ENCODE data around the gene HOPX.
A peak's percentile ranks its signal among the peaks of the same experiment; 100 is the strongest.

HOPX gene

DNA sequence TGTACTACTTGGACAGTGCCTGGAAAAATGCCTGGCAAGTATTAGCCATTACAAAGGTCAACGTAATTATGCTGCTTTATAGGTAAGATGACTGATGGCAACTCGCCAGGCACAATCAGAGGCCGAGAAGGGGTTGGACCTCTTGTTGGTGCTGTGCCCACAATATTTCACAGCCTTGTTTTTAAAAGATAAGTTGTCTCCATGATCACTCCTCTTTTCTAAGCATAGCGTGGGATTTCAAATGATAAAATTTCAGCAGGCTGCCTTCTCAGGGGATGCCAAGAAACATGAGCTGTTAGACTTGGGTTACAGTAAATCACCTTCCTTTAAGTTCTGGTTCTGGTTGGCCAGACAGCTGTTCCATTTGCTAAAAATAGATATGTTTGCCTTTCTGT is 26.9 kb downstream of the HOPX start:
- Mint-ChIP-seq H3K36me3 (ENCODE audit: low read depth) (peaks cover 26% of the 10 kb centered on the region), H3K27ac (peak overlapping the region; percentile 75), H3K4me3 (peak overlapping the region; percentile 93), H3K27me3 (ENCODE audit: low read depth) (peaks cover 20% of the 10 kb centered on the region), H3K9me3 (no peaks in the 10 kb centered on the region), H3K4me1 (ENCODE audit: low read depth) (peaks cover 68% of the 10 kb centered on the region)

DNA sequence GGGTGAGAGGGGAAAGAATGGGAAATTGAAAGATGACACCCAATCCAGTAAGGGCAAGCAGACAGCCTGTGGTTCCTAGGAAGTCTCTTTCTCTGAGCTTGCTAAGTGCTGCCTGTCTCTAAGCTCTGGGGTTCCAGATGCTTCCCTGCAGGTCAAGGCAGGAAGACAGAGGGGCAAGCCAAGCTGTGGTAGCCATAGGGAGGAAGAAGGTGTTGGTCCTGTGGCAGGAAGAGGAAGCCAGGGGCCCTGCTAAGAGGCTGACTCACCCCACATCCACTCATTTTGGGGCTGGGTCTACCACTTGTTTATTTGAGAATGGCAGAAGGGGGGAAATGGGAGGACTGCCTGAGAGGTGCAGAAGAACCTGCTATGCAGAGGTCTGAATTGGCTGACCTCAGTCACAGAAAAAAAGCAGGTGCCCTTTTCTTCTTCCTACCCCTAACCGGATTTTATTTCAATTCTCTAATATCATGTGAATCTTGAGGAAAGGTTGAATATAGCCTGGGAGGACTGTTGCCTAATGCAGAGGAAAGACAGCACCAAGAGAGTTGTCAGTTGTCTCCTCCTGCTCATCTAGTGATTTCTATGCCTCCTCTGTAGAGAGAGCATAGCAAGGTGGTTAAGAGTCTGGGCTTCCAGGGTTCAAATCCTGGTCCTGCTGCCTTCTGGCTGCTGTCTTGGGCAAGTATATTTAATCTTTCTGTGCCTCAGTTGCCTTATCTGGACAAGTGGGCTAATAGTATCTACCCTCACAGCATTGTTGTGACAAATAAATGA is 27.4 kb downstream of the HOPX start:
- Mint-ChIP-seq H3K4me3 (peak overlapping the region; percentile 93), H3K9me3 (peaks cover 3% of the 10 kb centered on the region), H3K4me1 (ENCODE audit: low read depth) (peaks cover 72% of the 10 kb centered on the region), H3K27ac (peak overlapping the region; percentile 79), H3K36me3 (ENCODE audit: low read depth) (peaks cover 30% of the 10 kb centered on the region), H3K27me3 (ENCODE audit: low read depth) (peaks cover 15% of the 10 kb centered on the region)

DNA sequence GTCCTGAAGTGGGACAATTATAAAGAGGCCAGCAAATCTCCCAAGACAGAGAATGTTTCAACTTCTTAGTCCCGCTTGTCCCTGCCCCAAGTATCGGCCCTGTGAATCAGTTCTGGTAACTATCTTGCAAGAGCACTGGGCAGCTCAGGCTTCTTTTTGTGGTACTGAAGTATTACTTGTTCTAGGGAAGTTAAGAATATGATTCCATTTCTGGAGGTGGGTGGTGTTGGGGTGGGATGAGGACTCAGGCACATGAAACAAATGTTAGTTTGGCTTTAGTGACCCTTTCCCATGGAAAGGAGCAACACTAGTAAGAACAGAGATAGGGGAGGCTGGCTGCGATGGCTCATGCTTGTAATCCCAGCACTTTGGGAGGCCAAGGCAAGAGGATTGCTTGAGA is 28.9 kb downstream of the HOPX start:
- Mint-ChIP-seq H3K4me3 (no peak overlapping the region), H3K4me1 (ENCODE audit: low read depth) (peaks cover 72% of the 10 kb centered on the region), H3K27me3 (ENCODE audit: low read depth) (peaks cover under 1% of the 10 kb centered on the region), H3K27ac (peak overlapping the region; percentile 33), H3K9me3 (peaks cover 3% of the 10 kb centered on the region), H3K36me3 (ENCODE audit: low read depth) (peaks cover 39% of the 10 kb centered on the region)

DNA sequence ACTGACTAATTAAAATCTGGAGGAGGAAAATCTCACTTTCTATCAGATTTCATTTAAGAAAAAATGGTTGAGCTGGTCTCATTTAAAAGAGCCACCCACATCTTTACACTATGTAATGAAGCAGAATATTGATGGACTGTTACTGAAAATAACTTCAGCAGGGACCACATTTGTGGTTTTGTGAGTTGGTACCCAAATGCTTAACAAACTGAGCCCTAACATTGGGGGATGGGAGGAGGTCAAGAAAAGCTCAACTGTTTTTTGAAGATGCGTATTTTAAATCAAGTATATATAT is 30.1 kb downstream of the HOPX start:
- H3K27me3 Mint-ChIP-seq (ENCODE audit: low read depth): no peaks in the 10 kb centered on the region
- H3K36me3 Mint-ChIP-seq (ENCODE audit: low read depth): peaks cover 46% of the 10 kb centered on the region
- H3K4me3 Mint-ChIP-seq: peak overlapping the region; percentile 40
- H3K27ac Mint-ChIP-seq: peak overlapping the region; percentile 46
- peaks cover 10% of the 10 kb centered on the region for H3K9me3 Mint-ChIP-seq
- H3K4me1 Mint-ChIP-seq (ENCODE audit: low read depth): peaks cover 70% of the 10 kb centered on the region

DNA sequence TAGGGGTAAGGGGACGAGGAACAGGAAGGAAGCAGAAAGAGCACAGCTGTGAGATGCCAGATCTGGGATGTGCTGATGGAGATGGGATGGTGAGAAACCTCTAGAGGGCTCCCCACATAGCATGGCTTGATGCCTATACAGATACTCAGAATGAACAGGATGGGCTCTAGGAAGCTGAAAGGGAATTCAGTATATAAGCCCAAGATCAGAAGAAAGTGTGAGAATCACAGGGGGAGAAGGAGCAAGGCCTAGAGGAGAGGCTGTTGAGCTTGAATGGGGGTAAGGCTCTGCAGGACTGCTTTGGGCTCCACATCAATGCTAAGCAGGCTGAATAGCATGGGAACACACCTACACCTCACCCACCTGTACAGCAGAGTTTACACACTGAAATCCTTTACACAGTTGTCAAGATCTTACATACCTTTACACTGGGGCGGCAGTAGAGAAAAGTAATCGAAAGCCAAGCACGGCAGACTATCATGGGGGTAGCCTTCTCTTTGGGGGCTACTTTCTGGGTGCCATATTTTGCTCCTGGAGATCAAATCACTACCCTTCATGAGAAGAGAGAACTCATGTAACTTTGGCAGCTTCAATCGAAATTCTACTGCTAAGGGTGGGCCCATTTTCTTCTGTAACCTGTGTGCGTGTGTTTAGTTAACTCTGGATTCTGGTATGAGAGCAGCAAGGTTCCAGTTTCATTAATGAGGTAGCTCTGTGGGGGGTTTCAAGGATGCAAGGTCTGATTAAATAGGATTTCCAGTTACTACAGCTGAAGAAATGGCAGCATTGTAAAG is 30.6 kb downstream of the HOPX start:
- no peaks in the 10 kb centered on the region for H3K27me3 Mint-ChIP-seq (ENCODE audit: low read depth)
- peak overlapping the region; percentile 40 for H3K4me3 Mint-ChIP-seq
- peak overlapping the region; percentile 83 for H3K27ac Mint-ChIP-seq
- H3K4me1 Mint-ChIP-seq (ENCODE audit: low read depth): peaks cover 72% of the 10 kb centered on the region
- peaks cover 48% of the 10 kb centered on the region for H3K36me3 Mint-ChIP-seq (ENCODE audit: low read depth)
- peaks cover 13% of the 10 kb centered on the region for H3K9me3 Mint-ChIP-seq

DNA sequence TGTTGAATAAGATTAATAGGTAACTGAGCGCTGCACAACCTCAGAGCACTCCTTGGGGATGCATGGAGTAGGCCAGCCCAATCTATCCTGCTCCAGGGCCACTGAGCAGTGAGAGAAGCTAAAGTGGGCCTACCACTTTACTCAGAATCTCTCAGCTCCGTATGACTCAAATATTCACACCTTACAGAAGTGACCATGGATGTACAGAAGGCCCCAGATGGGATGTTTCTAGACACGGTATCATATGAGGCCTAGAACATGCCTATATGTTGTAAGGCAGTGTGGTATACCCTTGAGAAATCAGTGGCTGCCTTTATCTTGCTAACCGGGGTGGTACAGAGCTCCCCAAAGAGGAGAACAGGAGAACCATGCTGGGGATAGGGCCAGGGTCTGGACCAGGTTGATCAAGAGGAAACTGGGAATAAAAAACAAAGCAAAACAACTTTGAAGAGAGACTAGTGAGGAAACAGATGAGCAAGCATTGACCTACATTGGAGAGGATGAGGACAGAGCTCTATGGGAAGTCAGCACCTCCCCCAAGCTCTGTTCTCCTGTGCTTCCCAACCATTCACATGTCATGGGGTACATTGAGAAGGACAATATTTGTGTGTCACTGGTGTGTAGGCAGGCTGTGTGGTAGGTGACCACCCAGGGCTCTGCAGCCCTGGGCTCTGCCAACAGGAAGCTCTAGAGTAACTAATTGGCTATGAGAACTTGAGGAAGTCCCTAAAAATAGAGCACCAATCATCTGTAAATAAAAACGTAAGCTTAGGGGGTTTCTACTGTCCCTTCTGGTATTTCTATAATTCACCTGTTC is 31.4 kb downstream of the HOPX start:
- Mint-ChIP-seq H3K4me3 (peak overlapping the region; percentile 46), H3K4me1 (ENCODE audit: low read depth) (peaks cover 65% of the 10 kb centered on the region), H3K27me3 (ENCODE audit: low read depth) (no peaks in the 10 kb centered on the region), H3K9me3 (peaks cover 13% of the 10 kb centered on the region), H3K36me3 (ENCODE audit: low read depth) (peaks cover 44% of the 10 kb centered on the region), H3K27ac (peak overlapping the region; percentile 83)

DNA sequence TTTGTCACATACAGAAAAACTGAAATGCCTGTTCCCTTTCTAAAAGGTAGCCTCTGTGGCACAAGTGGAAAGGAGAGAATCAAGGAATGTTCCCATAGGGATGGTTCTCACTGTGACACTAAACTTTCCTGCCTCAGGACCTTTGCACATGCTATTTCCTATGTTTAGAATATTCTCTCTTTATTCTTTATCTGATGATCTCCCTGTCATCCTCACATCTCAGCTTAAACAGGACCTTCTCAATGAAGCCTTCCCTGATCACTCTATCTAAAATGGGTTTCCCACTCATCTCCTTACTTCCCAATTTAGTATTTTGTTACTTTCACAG is 32.3 kb downstream of the HOPX start:
- no peaks in the 10 kb centered on the region for H3K27me3 Mint-ChIP-seq (ENCODE audit: low read depth)
- H3K4me1 Mint-ChIP-seq (ENCODE audit: low read depth): peaks cover 58% of the 10 kb centered on the region
- peak overlapping the region; percentile 3 for H3K4me3 Mint-ChIP-seq
- H3K36me3 Mint-ChIP-seq (ENCODE audit: low read depth): peaks cover 44% of the 10 kb centered on the region
- peaks cover 13% of the 10 kb centered on the region for H3K9me3 Mint-ChIP-seq
- H3K27ac Mint-ChIP-seq: peak overlapping the region; percentile 80

DNA sequence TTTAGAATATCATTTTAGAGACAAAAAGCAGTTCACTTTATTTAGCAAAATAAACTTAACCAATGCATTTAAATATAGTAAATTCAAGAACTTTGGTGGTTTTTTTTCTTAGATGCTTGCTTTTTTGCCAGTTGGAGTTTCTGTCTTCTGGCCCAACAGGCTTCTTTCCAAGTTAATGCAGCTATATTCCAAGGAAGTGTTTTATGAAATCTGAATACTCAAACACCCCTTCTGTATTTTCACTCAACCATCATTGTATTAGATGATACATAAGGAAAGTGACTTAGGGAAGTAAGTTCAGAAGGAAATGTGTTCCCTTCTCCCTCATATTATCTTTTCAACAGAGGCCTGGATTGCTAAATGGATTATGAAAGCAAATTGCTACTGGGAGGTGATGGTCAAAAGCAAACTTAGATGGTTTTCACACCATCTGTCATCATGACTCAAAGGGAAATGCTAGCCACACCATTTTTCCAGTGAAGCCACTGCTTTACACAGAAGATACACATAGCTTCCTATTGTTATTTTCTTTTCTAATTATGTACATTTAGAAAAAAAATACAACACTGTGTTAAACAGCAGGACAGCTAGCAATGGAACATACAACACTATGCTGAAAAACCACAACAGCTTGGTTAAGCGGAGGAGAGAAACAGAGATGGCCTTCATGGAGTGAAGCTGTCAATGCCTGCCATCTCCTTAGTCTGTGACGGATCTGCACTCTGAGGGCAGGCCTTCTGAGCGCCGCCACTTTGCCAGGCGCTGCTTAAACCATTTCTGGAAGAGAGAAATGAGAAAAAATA is 32.9 kb downstream of the HOPX start:
- Mint-ChIP-seq H3K27ac (peak overlapping the region; percentile 80), H3K9me3 (peaks cover 13% of the 10 kb centered on the region), H3K4me1 (ENCODE audit: low read depth) (peaks cover 52% of the 10 kb centered on the region), H3K4me3 (peak overlapping the region; percentile 51), H3K36me3 (ENCODE audit: low read depth) (peaks cover 44% of the 10 kb centered on the region), H3K27me3 (ENCODE audit: low read depth) (no peaks in the 10 kb centered on the region)

DNA sequence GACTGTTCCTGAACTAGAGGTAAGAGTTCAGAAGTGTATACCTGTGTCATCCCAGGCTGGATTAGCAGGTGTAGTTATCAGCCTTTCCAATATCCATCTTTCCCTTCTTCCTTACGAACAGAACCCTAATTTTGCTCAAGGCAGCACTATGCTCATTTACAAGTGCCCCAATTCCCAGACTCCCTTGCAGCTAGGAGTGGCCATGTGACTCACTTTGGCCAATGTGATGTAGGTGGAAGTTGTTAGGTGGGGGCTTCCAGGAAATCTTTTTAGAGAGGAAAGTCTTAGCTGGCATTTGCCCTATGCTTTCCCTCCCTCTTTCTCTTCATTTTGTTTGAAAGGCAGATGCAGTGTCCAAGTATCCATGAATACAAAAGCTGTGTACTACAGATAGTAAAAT is 34.8 kb downstream of the HOPX start:
- peaks cover 44% of the 10 kb centered on the region for H3K4me1 Mint-ChIP-seq (ENCODE audit: low read depth)
- H3K36me3 Mint-ChIP-seq (ENCODE audit: low read depth): peaks cover 39% of the 10 kb centered on the region
- peaks cover 13% of the 10 kb centered on the region for H3K9me3 Mint-ChIP-seq
- no peak overlapping the region for H3K4me3 Mint-ChIP-seq
- H3K27me3 Mint-ChIP-seq (ENCODE audit: low read depth): no peaks in the 10 kb centered on the region
- no peak overlapping the region for H3K27ac Mint-ChIP-seq

DNA sequence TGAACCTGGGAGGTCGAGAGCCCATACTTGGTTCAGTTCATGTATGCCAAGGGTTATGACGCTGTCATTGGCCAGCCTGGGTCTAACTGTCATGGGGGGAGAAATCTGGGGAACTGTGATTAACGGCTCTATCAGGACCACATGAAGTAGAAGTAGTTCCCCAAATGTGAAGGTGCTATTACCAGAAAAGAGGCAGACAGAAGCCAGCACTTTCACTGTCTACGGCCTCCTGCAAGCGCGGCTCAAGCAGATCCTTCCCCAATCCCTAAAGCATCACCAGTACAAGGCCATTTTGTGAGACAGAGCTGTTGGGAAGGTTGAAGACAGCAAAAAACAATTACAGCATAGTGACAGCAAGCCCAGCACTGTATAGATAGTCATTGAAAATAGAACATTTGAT is 37.5 kb downstream of the HOPX start:
- Mint-ChIP-seq H3K9me3 (peaks cover 9% of the 10 kb centered on the region), H3K27ac (no peak overlapping the region), H3K4me1 (ENCODE audit: low read depth) (peaks cover 34% of the 10 kb centered on the region), H3K4me3 (no peak overlapping the region), H3K36me3 (ENCODE audit: low read depth) (peaks cover 22% of the 10 kb centered on the region), H3K27me3 (ENCODE audit: low read depth) (no peaks in the 10 kb centered on the region)

DNA sequence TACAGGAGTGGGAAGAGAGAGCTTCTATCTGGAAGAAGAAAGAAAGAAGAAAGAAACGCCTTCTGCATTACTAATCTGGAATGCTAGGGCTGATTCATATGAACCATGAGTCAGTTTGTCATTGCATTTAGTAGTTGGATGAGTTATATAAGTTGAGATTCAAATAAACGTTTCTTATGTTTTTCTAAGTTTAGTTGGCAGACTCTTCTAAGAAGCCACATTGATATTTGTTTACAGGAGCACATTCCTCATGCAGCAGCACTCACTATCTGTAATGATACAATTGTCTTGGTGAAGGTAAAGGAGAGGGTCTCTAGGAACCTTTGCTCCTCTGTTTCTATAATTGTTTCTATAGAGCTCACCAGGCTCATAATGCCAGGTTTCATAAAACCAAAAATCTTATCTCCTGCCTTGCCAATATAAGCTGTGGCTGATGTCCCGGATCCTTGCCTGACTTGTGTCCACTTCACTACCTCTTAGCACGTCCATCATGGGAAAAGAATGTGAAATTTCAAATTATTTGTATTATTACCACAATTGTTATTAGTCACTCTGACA is 39.5 kb downstream of the HOPX start:
- Mint-ChIP-seq H3K36me3 (ENCODE audit: low read depth) (peaks cover 10% of the 10 kb centered on the region), H3K4me3 (no peak overlapping the region), H3K4me1 (ENCODE audit: low read depth) (peaks cover 25% of the 10 kb centered on the region), H3K9me3 (peaks cover 8% of the 10 kb centered on the region), H3K27me3 (ENCODE audit: low read depth) (no peaks in the 10 kb centered on the region), H3K27ac (no peak overlapping the region)

DNA sequence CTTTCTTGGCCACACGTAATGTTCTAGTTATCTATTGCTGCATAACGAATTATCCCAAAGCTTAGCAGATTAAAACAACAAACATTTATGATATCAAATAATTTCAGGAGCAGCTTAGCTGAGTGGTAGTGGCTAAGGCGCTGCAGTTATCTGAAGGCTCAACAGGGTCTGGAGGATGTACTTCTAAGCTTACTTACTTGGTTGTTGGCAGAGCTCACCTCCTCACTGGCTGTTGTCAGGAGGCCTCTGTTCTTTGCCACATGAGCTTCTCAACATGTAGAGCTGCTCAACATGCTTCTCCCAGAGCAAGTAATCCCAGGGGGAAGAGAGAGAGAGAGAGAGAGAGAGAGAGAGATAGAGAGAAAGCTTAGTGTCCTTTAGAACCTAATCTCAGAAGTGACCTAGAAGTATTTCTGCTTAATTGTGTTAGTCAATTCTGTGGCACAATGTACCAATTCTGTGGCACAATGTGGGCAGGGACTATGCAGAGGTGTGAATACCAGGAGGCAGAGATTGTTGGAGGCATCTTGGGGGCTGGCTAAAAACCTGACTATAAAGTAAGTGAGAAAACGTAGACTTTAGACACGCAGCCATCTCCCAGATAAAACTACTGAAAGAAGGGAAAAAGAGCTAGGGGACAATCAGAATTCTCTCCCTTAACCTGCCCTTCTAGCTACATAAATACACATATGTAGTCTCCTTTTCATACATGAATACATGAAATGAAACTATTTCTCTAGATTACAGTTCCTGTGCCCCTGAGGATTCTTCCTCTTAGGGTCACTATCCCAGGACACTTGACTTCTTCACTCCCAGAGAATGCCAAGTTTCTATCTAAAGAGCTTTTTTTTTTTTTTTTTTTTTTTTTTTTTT is 40.2 kb downstream of the HOPX start:
- Mint-ChIP-seq H3K4me1 (ENCODE audit: low read depth) (peaks cover 20% of the 10 kb centered on the region), H3K9me3 (peaks cover 6% of the 10 kb centered on the region), H3K27ac (no peak overlapping the region), H3K4me3 (no peak overlapping the region), H3K36me3 (ENCODE audit: low read depth) (peaks cover 6% of the 10 kb centered on the region), H3K27me3 (ENCODE audit: low read depth) (no peaks in the 10 kb centered on the region)

DNA sequence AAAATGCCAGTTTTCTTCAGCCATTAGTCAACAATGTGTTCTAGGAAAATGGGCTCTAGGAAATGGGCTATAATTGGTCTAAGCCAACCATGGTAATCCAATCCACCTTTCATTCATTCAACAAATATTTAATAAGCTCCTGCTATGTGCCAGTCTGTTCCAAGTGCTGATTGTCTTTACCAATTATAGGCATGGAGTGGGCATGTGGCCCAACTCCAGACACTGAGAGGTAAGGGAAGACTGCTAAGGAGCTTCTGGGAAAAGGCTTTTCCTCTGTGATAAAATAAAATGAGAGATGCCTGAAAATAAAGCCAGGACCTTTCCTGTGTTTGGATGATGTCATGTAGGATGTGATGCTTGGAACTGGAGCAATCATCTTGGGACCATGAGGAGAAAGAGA is 43.3 kb downstream of the HOPX start:
- H3K36me3 Mint-ChIP-seq (ENCODE audit: low read depth): peaks cover 3% of the 10 kb centered on the region

More for the DNA sequence above, 43.3 kb downstream of the HOPX start:
- Mint-ChIP-seq H3K4me3 (no peak overlapping the region), H3K9me3 (peaks cover 6% of the 10 kb centered on the region), H3K27ac (no peak overlapping the region), H3K4me1 (ENCODE audit: low read depth) (peaks cover 17% of the 10 kb centered on the region), H3K27me3 (ENCODE audit: low read depth) (no peaks in the 10 kb centered on the region)

Measured in T-helper 1 cell treated with Interleukin-12 subunit alpha and Interleukin-12 subunit beta and Interleukin-4 antibody, amounts not matched to agents 30 μg/mL and 1 μg/mL, for 36 hours (primary cell).